Raji (cell line): ENCODE data around the gene PLK2.

Source experiments
- POLR2A ChIP-seq: IDR thresholded peaks from 2 replicates; pipeline ENCODE4 v1.6.1; 2011; ENCODE audit warnings: low read depth, low read length, control low read depth; ENCODE audit not compliant: insufficient read depth

The PLK2 gene

GRCh38 chr5:58460002-58460731 is at the start of gene PLK2:
PLK2 (minus strand) TSS chr5:58460086; CDS start chr5:58459959, 127 bp downstream.
- TF ChIP-seq POLR2A: no peak

GRCh38 chr5:58507715-58508114 is 47.8 kb upstream of the PLK2 start:
- no peak for TF ChIP-seq POLR2A

GRCh38 chr5:58505971-58506640 is 46.2 kb upstream of the PLK2 start:
- no peak for TF ChIP-seq POLR2A

- no peak for TF ChIP-seq POLR2A
Observed at GRCh38 chr5:58505502-58505901, 45.6 kb upstream of the PLK2 start.

- no peak for TF ChIP-seq POLR2A
Observed at GRCh38 chr5:58504766-58505165, 44.9 kb upstream of the PLK2 start.

GRCh38 chr5:58503390-58504046 is 43.6 kb upstream of the PLK2 start:
- no peak for TF ChIP-seq POLR2A

- TF ChIP-seq POLR2A: no peak
Observed at GRCh38 chr5:58501778-58502417, 42.0 kb upstream of the PLK2 start.

- no peak for TF ChIP-seq POLR2A
Observed at GRCh38 chr5:58499941-58500340, 40.1 kb upstream of the PLK2 start.

GRCh38 chr5:58499231-58499630 is 39.3 kb upstream of the PLK2 start:
- TF ChIP-seq POLR2A: no peak

GRCh38 chr5:58498340-58498942 is 38.6 kb upstream of the PLK2 start:
- TF ChIP-seq POLR2A: no peak

GRCh38 chr5:58497921-58498320 is 38.0 kb upstream of the PLK2 start:
- no peak for TF ChIP-seq POLR2A

- TF ChIP-seq POLR2A: no peak
Observed at GRCh38 chr5:58497386-58497785, 37.5 kb upstream of the PLK2 start.

GRCh38 chr5:58496488-58496887 is 36.6 kb upstream of the PLK2 start:
- TF ChIP-seq POLR2A: no peak

GRCh38 chr5:58493141-58493540 is 33.3 kb upstream of the PLK2 start:
- TF ChIP-seq POLR2A: no peak

GRCh38 chr5:58491216-58491892 is 31.5 kb upstream of the PLK2 start, which contains the start of gene GAPT:
GAPT (plus strand) TSS chr5:58491435; CDS start chr5:58494537, 3,102 bp downstream.
- TF ChIP-seq POLR2A: no peak
